KMS-11 (cell line): ENCODE measurements around the gene LDLRAD3.

Source experiments
- H2AFZ ChIP-seq: fragments of 200-600 bp; sonication (generic); 2 replicates; pipeline ENCODE4 v1.6.1; 2016; ENCODE audit warnings: antibody characterized with exemption, mixed run types, low read depth
- H3K27ac ChIP-seq: fragments of 200-600 bp; sonication (generic); 2 replicates; pipeline ENCODE4 v1.6.1; 2016; ENCODE audit warnings: mild to moderate bottlenecking, mixed run types
- H3K27me3 ChIP-seq: fragments of 200-600 bp; sonication (generic); 2 replicates; pipeline ENCODE4 v1.6.1; 2017; ENCODE audit warnings: mild to moderate bottlenecking, low read depth, mixed run types, moderate library complexity; ENCODE audit not compliant: insufficient read depth
- H3K36me3 ChIP-seq: fragments of 200-600 bp; sonication (generic); 2 replicates; pipeline ENCODE4 v1.6.1; 2017; ENCODE audit warnings: mild to moderate bottlenecking, mixed run types; ENCODE audit not compliant: insufficient read depth
- H3K4me1 ChIP-seq: fragments of 200-600 bp; sonication (generic); 2 replicates; pipeline ENCODE4 v1.6.1; 2016; ENCODE audit warnings: mild to moderate bottlenecking, low read depth, mixed run types; ENCODE audit not compliant: poor library complexity, severe bottlenecking
- H3K4me2 ChIP-seq: fragments of 200-600 bp; sonication (generic); 2 replicates; pipeline ENCODE4 v1.7.0; 2016; ENCODE audit warnings: mild to moderate bottlenecking, mixed run types
- H3K4me3 ChIP-seq: fragments of 200-600 bp; sonication (generic); IDR thresholded peaks from 2 replicates; pipeline ENCODE4 v1.6.1; 2017; ENCODE audit warnings: low read depth, low read length, mixed read lengths; ENCODE audit not compliant: insufficient read depth
- H3K79me2 ChIP-seq: fragments of 200-600 bp; sonication (generic); 2 replicates; pipeline ENCODE4 v1.6.1; 2016; ENCODE audit warnings: low read depth, mixed run types; ENCODE audit not compliant: insufficient read depth
- H3K9ac ChIP-seq: fragments of 200-600 bp; sonication (generic); 2 replicates; pipeline ENCODE4 v1.6.1; 2016; ENCODE audit warnings: mild to moderate bottlenecking, mixed run types
- H4K20me1 ChIP-seq: fragments of 200-600 bp; sonication (generic); 2 replicates; pipeline ENCODE4 v1.6.1; 2016; ENCODE audit warnings: mild to moderate bottlenecking, mixed run types; ENCODE audit not compliant: insufficient read depth
- CTCF ChIP-seq: fragments of 200-600 bp; sonication (generic); conservative IDR thresholded peaks from 2 replicates; pipeline ENCODE4 v1.6.1; 2017; ENCODE audit warnings: low read depth, mild to moderate bottlenecking, antibody characterized with exemption, low read length, moderate library complexity, mixed read lengths

The LDLRAD3 gene

GRCh38 chr11:36141956-36142355, 198.1 kb downstream of the LDLRAD3 start:
- H3K4me3 ChIP-seq: no peak overlapping the region

GRCh38 chr11:36142439-36142838, 198.6 kb downstream of the LDLRAD3 start:
- no peak overlapping the region for H3K9ac ChIP-seq
- no peaks in the 10 kb centered on the region for H4K20me1 ChIP-seq
- no peak overlapping the region for H3K27ac ChIP-seq
- H3K79me2 ChIP-seq: no peaks in the 10 kb centered on the region
- no peaks in the 10 kb centered on the region for H3K36me3 ChIP-seq
- TF ChIP-seq CTCF: no peak
- H2AFZ ChIP-seq: no peak overlapping the region
- no peaks in the 10 kb centered on the region for H3K27me3 ChIP-seq
- no peaks in the 10 kb centered on the region for H3K4me1 ChIP-seq
- H3K4me2 ChIP-seq: no peak overlapping the region
- no peak overlapping the region for H3K4me3 ChIP-seq

More at GRCh38 chr11:36141956-36142355, 198.1 kb downstream of the LDLRAD3 start:
- H3K27ac ChIP-seq: no peak overlapping the region
- no peak overlapping the region for H3K9ac ChIP-seq
- H3K27me3 ChIP-seq: no peaks in the 10 kb centered on the region
- H3K79me2 ChIP-seq: no peaks in the 10 kb centered on the region
- H4K20me1 ChIP-seq: no peaks in the 10 kb centered on the region
- no peak overlapping the region for H2AFZ ChIP-seq
- no peak for TF ChIP-seq CTCF
- H3K36me3 ChIP-seq: no peaks in the 10 kb centered on the region
- no peak overlapping the region for H3K4me2 ChIP-seq
- no peaks in the 10 kb centered on the region for H3K4me1 ChIP-seq

GRCh38 chr11:36142879-36143278, 199.0 kb downstream of the LDLRAD3 start:
- Histone ChIP-seq H3K4me3 (no peak overlapping the region), H4K20me1 (no peaks in the 10 kb centered on the region), H3K4me2 (no peak overlapping the region), H3K9ac (no peak overlapping the region), H3K27ac (no peak overlapping the region), H3K27me3 (no peaks in the 10 kb centered on the region), H3K36me3 (no peaks in the 10 kb centered on the region), H3K4me1 (no peaks in the 10 kb centered on the region), H2AFZ (no peak overlapping the region), H3K79me2 (no peaks in the 10 kb centered on the region)
- no peak for TF ChIP-seq CTCF

GRCh38 chr11:36146437-36146836, 202.6 kb downstream of the LDLRAD3 start:
- no peaks in the 10 kb centered on the region for H3K79me2 ChIP-seq
- H3K4me3 ChIP-seq: no peak overlapping the region
- no peak overlapping the region for H3K27ac ChIP-seq
- no peaks in the 10 kb centered on the region for H4K20me1 ChIP-seq
- H3K4me2 ChIP-seq: no peak overlapping the region
- H3K27me3 ChIP-seq: no peaks in the 10 kb centered on the region
- H3K36me3 ChIP-seq: no peaks in the 10 kb centered on the region
- TF ChIP-seq CTCF: no peak
- H3K4me1 ChIP-seq: peaks cover 18% of the 10 kb centered on the region
- H3K9ac ChIP-seq: no peak overlapping the region
- H2AFZ ChIP-seq: no peak overlapping the region
